SW480 (cell line): ENCODE data around the gene CDC14A.

Experiments used
- DNase-seq: peaks from one replicate; pipeline ENCODE4 v3.0.0-alpha.2; 2016; ENCODE audit warnings: low spot score

CDC14A gene

GRCh38 chr1:100411019-100411418, 58.7 kb downstream of the CDC14A start:
- no peak for DNase-seq

- no peak for DNase-seq
Observed at GRCh38 chr1:100411574-100411973, 59.3 kb downstream of the CDC14A start.

GRCh38 chr1:100413035-100413434, 60.7 kb downstream of the CDC14A start:
- DNase-seq, result no peak

GRCh38 chr1:100414693-100415497, 62.6 kb downstream of the CDC14A start:
- DNase-seq, result no peak

- no peak for DNase-seq
Observed at GRCh38 chr1:100415498-100415778, 63.1 kb downstream of the CDC14A start.

GRCh38 chr1:100419072-100419471, 66.8 kb downstream of the CDC14A start:
- no peak for DNase-seq

GRCh38 chr1:100422065-100422464, 69.8 kb downstream of the CDC14A start:
- DNase-seq, result no peak

GRCh38 chr1:100423832-100424337, 71.6 kb downstream of the CDC14A start:
- no peak for DNase-seq

GRCh38 chr1:100428160-100428559, 75.9 kb downstream of the CDC14A start:
- no peak for DNase-seq

GRCh38 chr1:100430325-100430756, 78.0 kb downstream of the CDC14A start:
- DNase-seq, result no peak

GRCh38 chr1:100431954-100432353, 79.6 kb downstream of the CDC14A start:
- no peak for DNase-seq

GRCh38 chr1:100433563-100433962, 81.3 kb downstream of the CDC14A start:
- no peak for DNase-seq

- no peak for DNase-seq
Observed at GRCh38 chr1:100434831-100435230, 82.5 kb downstream of the CDC14A start.

GRCh38 chr1:100438375-100438774, 86.1 kb downstream of the CDC14A start:
- no peak for DNase-seq

- no peak for DNase-seq
Observed at GRCh38 chr1:100438789-100439188, 86.5 kb downstream of the CDC14A start.

- peak; percentile 28 for DNase-seq
Observed at GRCh38 chr1:100440075-100440809, 87.9 kb downstream of the CDC14A start.

- no peak for DNase-seq
Observed at GRCh38 chr1:100441146-100441545, 88.8 kb downstream of the CDC14A start.

GRCh38 chr1:100441651-100442050, 89.3 kb downstream of the CDC14A start:
- DNase-seq, result no peak

GRCh38 chr1:100443811-100444571, 91.7 kb downstream of the CDC14A start:
- no peak for DNase-seq

- no peak for DNase-seq
Observed at GRCh38 chr1:100445565-100445964, 93.3 kb downstream of the CDC14A start.

GRCh38 chr1:100448366-100448765, 96.1 kb downstream of the CDC14A start:
- no peak for DNase-seq

- no peak for DNase-seq
Observed at GRCh38 chr1:100449477-100449876, 97.2 kb downstream of the CDC14A start.

GRCh38 chr1:100452641-100453040, 100.3 kb downstream of the CDC14A start:
- peak; percentile 8 for DNase-seq
